ENCODE results near the gene ATP5F1A.
"Not testable (repeated sequence)": the region's sequence is repeated elsewhere in the genome, so short reads cannot be mapped to it uniquely, and the experiment has no call there.

Gene ATP5F1A

GRCh38 chr18:46047369-46047768, 50.7 kb downstream of the ATP5F1A start:
- not testable (repeated sequence) for DNase-seq (ENCODE audit: low spot score)

DNA sequence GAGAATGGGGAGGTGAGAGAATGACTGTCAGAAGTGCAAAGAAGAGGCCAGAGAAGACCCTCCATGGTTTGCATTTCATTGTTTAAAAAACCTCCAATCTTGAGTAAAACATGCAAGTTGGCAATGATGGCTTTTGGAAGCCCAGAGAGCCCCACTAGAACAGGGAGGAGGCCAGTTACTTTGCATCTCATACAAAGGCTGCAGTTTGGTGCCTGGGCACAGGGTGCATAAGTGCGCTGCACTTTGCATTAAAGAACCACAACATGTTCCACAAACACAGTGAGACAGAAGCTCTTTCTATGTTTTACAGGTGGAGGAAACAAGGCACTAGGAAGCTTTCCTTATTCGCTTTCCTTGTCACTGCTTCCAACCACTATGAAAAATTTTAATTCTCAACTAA, 51.4 kb downstream of the ATP5F1A start:
- DNase-seq (ENCODE audit: low spot score) = no peak

DNA sequence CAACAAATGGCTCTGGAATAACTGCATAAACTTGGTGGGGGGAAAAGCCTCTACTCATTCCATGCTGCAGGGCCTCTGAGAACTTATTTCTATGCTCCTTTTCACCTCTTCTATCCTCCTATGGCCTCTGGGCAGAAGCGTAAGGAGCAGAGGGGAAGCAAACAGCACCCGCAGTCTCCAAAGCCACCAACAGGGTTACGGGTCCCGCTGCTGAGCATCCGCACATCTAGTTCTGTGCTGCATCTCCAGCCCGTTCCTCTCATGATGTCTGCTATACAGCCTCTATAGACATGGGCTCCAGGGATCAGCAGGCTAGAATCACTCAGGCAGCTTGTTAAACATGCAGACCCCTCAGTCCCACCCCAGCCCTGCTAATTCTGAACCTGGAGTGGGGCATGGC, 52.0 kb downstream of the ATP5F1A start:
- DNase-seq (ENCODE audit: low spot score) = no peak

DNA sequence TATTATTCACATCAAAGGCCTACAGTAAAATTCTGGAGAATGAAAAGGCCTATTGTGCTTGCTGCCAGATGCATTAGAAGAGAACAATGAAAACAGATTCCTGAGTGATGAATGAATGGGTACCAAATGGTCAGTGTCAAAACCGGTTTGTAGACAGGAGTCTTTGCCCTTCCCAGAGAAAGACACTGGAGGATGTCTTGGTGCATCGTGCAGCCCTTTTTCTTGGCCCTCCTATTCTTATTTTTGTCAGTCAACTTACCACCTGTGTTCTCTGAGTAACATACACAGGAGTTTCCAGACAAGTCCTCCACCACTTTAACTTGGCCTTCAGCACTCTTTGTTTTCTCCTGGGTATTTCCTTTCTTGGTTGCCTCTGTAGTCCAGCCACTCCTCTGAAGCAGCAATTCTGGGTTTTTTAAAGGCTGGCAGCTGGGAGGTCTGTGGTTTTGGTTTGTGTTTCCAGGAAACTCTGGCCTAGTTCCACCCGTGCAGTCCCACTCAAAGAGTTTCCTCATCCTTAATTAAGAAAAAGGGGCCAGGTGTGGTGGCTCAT, 55.4 kb downstream of the ATP5F1A start:
- peak; percentile 52 for DNase-seq (ENCODE audit: low spot score)

DNA sequence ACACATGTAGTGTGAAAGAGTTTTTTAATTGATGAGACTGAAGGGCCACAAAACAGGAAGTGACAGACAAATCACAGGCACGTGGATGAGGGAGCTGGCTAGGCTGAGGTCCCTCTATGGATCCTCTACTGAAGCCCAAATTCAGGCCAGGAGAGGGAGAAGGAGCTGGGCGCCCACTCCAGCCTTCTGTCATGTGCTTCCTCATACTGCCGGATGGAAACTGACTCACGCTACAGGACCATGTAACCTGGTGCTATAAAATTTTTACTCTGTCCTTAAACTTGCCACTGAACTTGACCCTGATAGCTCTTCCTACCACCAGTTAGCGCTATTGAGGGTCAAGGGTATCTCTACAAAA, 57.4 kb downstream of the ATP5F1A start:
- no peak for DNase-seq (ENCODE audit: low spot score)

- no peak for DNase-seq (ENCODE audit: low spot score)
These were observed 57.9 kb downstream of the ATP5F1A start for GRCh38 chr18:46040033-46040746.

- no peak for DNase-seq (ENCODE audit: low spot score)
These were observed 60.4 kb downstream of the ATP5F1A start for GRCh38 chr18:46037512-46038305.

DNA sequence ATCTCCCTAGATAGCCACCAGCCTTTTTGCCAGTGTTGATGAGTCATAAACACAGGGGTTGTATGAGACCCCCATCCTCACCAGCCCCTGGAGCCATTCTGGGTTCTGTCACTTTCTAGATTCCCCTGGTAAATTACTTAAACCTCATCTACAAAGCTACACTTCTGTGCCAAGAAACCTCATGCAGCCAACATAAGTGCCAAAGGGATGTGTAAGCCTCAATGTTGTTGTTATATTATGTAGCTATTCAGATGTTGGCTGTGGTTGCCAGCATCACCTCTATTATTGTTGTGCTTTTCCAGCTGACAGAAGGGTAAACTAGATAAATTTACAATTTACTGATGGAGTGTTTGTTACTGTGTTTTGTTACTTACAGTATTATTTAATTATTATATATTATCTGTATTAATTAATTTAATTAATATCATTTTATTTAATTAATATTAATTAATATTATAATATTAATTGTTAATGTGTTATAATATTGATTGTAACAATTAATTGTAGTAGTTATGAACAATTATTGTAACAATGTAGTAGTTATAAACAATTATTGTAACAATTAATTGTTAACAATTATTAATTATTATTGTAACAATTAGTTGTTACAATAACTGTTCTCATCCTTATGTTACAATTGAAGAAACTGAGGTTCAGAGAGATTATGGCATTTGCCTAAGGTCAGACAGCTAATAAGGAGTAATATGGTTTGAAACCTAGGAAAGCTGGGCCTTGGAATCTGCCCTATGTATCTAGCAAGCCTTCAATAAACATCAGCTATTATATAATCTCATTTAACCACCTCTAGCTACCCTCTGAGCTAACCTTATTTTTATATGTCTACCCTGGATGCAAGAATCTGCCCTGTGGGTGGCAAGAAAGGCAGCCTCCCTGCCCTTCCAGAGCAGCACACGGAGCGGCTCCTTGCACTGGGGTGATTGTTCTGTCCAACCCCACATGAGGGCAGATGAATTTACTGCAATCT, 62.1 kb downstream of the ATP5F1A start:
- peak; percentile 43 for DNase-seq (ENCODE audit: low spot score)

GRCh38 chr18:46034230-46034629, 63.9 kb downstream of the ATP5F1A start:
- no peak for DNase-seq (ENCODE audit: low spot score)

DNA sequence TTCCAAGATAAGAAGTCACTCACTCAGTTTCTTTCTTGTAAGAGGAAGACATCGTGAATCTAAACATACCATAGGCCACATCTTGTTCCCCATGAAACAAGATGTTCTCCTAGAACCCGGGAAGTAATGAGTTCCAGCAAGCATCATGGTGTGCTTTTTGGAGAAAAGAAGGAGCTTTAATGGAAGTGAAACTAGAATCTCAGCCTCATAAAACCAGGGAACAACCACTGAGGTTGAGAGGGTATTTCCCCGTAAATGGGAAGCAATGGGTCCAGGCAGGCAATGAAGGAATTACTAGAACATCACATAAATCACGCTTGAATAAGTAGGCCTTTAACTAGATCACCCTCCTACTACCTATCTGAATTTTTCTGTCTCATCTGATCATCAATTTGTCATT, 66.4 kb downstream of the ATP5F1A start:
- no peak for DNase-seq (ENCODE audit: low spot score)
